ENCODE data around the gene EHMT2. TPM values are rescaled to one million over a fixed set of nuclear protein-coding genes. Genes with fewer than 3 reads are reported as not detected.

The EHMT2 gene
- total RNA-seq, 2 experiments from 2014 or later, result 55.4 to 56.8 TPM

DNA sequence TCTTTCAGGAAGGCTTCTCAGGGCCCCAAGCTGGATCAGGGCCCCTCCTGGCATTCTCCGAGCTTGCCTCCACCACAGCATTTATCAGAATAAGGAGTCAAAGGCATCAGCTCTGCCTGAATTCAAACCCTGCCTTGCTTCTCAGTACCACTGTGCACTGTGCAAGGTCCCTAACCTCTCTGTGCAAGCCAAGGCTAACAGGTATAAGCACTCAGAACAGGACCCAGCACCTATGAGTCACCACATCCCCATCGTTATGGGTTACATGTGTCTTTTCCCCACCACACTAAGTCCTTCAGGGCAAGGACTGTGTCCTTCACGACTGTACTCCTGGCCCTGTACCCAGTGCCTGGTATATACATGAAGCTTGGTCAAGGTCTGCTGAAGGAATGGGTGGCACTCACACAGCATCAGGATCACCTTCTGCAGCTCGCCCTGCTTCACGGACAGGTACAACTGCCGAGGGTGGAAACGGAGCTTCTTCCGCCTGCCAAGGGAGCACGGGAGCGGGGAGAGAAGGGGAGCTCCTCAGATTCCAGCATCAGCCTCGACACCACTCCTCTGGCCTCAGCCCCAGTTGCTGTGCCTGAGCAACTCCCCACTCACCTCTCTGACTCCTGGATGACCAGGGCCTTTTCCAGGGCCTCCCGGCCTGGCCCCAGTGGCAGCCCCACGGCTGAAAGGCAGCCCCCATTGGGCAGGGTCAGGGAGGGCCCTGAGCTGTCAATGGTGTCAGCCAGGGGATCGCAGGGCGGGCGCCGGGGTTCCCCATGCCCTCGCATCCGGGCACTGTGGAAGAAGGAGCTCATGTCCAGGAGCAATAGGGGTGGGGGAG is 10.1 kb downstream of the EHMT2 start:
- intact Hi-C loops (cut with micrococcal nuclease), result no loop called here
- H3K36me3 Mint-ChIP-seq (ENCODE audit: low read depth), result peaks cover 48% of the 10 kb centered on the region
- no peak overlapping the region for H3K27ac Mint-ChIP-seq
- DNase-seq, result no peak
- H3K27me3 Mint-ChIP-seq, result no peaks in the 10 kb centered on the region
- TF ChIP-seq, protein P1, sequence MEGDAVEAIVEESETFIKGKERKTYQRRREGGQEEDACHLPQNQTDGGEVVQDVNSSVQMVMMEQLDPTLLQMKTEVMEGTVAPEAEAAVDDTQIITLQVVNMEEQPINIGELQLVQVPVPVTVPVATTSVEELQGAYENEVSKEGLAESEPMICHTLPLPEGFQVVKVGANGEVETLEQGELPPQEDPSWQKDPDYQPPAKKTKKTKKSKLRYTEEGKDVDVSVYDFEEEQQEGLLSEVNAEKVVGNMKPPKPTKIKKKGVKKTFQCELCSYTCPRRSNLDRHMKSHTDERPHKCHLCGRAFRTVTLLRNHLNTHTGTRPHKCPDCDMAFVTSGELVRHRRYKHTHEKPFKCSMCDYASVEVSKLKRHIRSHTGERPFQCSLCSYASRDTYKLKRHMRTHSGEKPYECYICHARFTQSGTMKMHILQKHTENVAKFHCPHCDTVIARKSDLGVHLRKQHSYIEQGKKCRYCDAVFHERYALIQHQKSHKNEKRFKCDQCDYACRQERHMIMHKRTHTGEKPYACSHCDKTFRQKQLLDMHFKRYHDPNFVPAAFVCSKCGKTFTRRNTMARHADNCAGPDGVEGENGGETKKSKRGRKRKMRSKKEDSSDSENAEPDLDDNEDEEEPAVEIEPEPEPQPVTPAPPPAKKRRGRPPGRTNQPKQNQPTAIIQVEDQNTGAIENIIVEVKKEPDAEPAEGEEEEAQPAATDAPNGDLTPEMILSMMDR (IDR thresholded peaks at IDR 0.05), result no peak
- H3K4me3 Mint-ChIP-seq, result no peak overlapping the region
- ChIA-PET POLR2A (interaction anchor here (0.8 to 1.0 kb wide), 3 partner anchors 10 to 150 kb away, joined by 3 to 4 read pairs (median 4); partner anchors contain the start of gene EHMT2), CTCF (interaction anchor here (0.8 to 4.0 kb wide), 5 partner anchors 10 to 50 kb away, joined by 3 to 14 read pairs (median 4); partner anchors contain the start of genes EHMT2 and NEU1)
- peaks cover 2% of the 10 kb centered on the region for H3K4me1 Mint-ChIP-seq (ENCODE audit: low read depth)
- no peaks in the 10 kb centered on the region for H3K9me3 Mint-ChIP-seq
- ATAC-seq, result peak; percentile 34

DNA sequence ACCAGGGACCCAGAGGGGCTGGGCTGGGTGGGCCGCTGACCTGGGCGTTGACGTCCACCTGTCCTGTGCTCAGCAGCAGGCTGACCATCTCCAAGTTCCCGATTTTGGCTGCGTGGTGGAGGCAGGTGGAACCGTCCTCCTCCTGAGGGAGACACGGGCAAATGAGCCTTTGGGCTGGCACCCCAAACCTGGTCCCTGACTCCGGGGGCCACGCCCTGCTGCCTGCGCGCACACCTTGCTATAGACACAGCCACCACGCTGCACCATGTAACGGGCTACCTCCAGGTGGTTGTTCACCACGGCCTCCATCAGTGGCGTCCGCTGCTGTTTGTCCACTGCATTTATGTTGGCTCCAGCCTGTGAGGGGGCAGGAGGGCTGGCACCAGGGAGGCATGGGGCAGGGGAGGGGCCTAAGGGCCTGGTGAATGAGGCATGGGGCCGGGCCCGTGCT is 10.9 kb downstream of the EHMT2 start:
- POLR2A ChIA-PET, result interaction anchor here (1.0 kb wide), 1 partner anchor 11 kb away, joined by 4 read pairs; the partner anchor contains the start of gene EHMT2
- no peaks in the 10 kb centered on the region for H3K9me3 Mint-ChIP-seq
- H3K27ac Mint-ChIP-seq, result no peak overlapping the region
- peaks cover 48% of the 10 kb centered on the region for H3K36me3 Mint-ChIP-seq (ENCODE audit: low read depth)
- H3K27me3 Mint-ChIP-seq, result no peaks in the 10 kb centered on the region
- ATAC-seq (no peak), DNase-seq (no peak)
- no peaks in the 10 kb centered on the region for H3K4me1 Mint-ChIP-seq (ENCODE audit: low read depth)
- CTCF ChIA-PET, result interaction anchor here (4.0 kb wide), 1 partner anchor 23 kb away, joined by 14 read pairs; the partner anchor contains the start of gene NEU1
- intact Hi-C loops (cut with micrococcal nuclease), result no loop called here
- TF ChIP-seq, protein P1 (IDR thresholded peaks at IDR 0.05), result no peak
- H3K4me3 Mint-ChIP-seq, result no peak overlapping the region

DNA sequence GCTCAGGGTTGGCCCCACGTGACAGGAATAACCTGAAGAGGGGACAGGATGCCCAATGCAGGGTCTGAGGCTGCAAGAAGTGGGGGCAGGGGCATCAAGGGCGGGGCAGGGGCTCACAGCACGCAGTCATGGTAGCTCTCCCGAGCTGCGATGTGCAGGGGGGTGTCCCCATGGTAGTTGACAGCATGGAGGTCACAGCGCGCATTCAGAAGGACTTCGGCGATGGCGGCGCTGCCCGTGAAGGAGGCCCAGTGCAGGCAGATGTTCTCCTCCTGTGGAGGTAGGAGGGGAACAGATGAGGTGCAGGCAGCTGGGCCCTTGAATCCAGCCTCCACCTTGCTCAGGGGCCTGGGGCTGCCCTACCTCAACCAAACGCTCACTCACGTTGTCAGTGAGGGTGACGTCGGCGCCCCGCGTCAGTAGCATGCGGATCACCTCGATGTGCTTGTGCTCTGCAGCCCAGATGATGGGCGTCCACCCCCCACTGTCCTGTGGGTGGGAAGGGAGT is 12.9 kb downstream of the EHMT2 start:
- Mint-ChIP-seq H3K27me3 (no peaks in the 10 kb centered on the region), H3K36me3 (ENCODE audit: low read depth) (peaks cover 50% of the 10 kb centered on the region), H3K9me3 (no peaks in the 10 kb centered on the region), H3K27ac (no peak overlapping the region), H3K4me1 (ENCODE audit: low read depth) (no peaks in the 10 kb centered on the region), H3K4me3 (no peak overlapping the region)
- CTCF ChIA-PET, result interaction anchor here (1.4 kb wide), 1 partner anchor 12 kb away, joined by 4 read pairs; no protein-coding TSS in a partner anchor
- ATAC-seq, result no peak
- intact Hi-C loops (cut with micrococcal nuclease), result no loop called here
- DNase-seq, result no peak
- TF ChIP-seq, protein P1 (IDR thresholded peaks at IDR 0.05), result no peak
- POLR2A ChIA-PET, result interaction anchor here (1.6 to 1.7 kb wide), 2 partner anchors 7 to 14 kb away, joined by 3 to 4 read pairs; no protein-coding TSS in a partner anchor

DNA sequence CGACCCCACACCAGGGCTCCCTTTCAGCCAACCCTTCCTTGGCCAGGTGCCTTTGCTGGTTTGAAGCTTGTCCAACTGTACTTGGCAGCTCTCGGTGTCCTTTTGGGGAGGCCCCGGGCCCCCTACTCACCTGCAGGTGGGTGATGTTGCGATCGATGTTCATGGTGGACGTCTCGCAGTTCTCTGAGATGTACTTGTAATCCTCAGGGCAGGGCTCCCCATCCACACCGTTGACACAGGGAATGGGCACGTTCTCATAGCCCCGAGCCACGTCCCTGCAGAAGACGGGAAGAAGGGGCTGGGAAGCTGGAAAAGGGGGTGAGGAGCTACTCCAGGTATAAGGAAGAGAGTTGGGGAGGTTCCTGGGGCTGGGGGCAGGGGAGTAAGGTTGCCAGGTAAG is 13.8 kb downstream of the EHMT2 start:
- no peaks in the 10 kb centered on the region for H3K27me3 Mint-ChIP-seq
- H3K4me3 Mint-ChIP-seq, result no peak overlapping the region
- intact Hi-C loops (cut with micrococcal nuclease), result no loop called here
- TF ChIP-seq, protein P1 (IDR thresholded peaks at IDR 0.05), result no peak
- peaks cover 49% of the 10 kb centered on the region for H3K36me3 Mint-ChIP-seq (ENCODE audit: low read depth)
- no peak for DNase-seq
- ChIA-PET CTCF (interaction anchor here (1.4 kb wide), 1 partner anchor 11 kb away, joined by 4 read pairs; no protein-coding TSS in a partner anchor), POLR2A (interaction anchor here (1.6 to 1.7 kb wide), 2 partner anchors 8 to 14 kb away, joined by 3 to 4 read pairs; no protein-coding TSS in a partner anchor)
- no peak for ATAC-seq
- H3K4me1 Mint-ChIP-seq (ENCODE audit: low read depth), result no peaks in the 10 kb centered on the region
- H3K27ac Mint-ChIP-seq, result no peak overlapping the region
- no peaks in the 10 kb centered on the region for H3K9me3 Mint-ChIP-seq
